Measurements from ENCODE around the gene ZNF22. TPM values are rescaled to one million over a fixed set of nuclear protein-coding genes. Genes with fewer than 3 reads are reported as not detected.

The ZNF22 gene
- total RNA-seq: 37.9 and 58.0 TPM in 2 replicates

DNA sequence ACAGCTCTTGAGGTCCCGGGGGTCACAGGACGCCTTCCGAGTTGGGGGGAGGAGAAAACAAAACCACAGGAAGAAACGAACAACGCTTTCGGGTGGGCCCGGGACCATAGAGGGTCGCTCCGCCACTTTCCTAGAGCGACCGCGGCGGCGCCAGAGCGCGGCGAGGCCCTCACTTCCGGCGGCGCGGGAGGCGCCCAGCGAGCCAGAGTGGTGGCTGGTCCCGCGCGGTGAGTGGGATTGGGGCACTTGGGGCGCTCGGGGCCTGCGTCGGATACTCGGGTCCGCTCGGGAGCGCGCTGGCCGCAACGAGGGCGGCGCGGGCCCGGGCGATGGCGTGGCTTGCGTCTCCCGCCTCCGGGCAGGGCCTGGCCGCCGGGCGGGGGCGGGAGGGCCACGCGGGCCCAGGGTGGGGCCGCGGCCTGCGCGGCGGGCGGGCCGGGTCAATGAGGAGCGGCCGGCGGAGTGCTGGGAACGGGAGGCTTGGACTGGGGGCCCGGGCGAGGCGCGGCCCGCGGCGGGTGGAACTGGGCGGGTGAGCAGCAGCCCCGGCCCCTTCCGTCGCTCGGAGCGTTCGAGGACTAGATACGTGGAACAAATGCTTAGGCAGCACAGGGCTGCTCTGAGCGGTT, at the start of gene ZNF22:
TSS of gene ZNF22 (plus strand) at position 172 of the 629 bp plus-strand sequence. CDS start 2,446 bp downstream, outside the sequence.
- DNase-seq (ENCODE audit: low read depth, low spot score): no peak

DNA sequence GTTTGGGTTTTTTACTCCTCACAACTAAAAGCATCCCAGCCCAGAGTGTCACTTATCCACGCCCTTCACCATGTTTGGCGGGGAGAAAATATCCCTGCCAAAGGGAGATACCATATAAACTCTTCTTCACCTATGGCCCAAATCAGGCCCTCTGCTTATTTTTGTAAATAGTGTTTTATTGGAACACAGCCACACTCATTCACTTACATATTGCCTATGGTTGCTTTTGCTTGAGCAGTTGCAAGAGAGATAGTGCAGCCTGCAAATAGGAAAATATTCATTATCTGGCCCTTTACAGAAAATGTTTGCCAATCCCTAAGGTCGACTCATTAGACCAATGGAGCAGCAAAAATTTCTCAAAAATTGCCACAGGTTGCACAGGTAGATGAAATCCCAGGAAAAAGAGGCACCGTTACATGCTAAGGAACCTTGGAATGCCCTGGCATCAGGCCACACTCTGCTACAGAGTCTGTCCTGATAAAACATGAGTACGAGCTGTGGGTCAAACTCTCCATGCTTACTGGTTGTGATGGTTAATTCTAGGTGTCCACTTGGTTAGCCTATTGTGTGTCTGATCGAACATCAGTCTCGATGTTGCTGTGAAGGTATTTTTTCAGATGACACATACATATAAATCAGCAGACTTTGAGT, 49.0 kb upstream of the ZNF22 start:
- DNase-seq (ENCODE audit: low read depth, low spot score): no peak

DNA sequence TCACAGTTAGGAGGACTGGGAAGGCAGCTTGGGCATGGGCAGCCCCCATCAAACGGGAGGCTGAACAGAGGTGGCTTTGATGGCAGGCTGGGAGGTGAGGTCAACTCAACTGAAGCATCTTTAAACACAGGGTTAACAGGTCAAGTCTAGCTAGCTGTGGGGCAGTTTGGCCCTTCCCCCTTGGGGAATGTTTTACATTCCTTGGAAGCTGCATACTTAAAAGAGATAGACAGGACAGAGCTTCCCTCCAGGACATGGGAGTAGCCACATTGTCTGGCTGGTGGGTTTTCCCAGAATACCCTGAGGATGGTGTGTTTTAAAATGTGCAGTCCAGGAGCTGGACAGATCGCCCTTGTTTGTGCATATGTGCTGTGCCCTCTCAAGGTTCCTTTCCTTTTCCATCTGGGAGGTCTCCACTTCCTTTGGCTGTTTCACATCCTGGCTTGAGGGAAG, 47.9 kb upstream of the ZNF22 start:
- no peak for DNase-seq (ENCODE audit: low read depth, low spot score)

DNA sequence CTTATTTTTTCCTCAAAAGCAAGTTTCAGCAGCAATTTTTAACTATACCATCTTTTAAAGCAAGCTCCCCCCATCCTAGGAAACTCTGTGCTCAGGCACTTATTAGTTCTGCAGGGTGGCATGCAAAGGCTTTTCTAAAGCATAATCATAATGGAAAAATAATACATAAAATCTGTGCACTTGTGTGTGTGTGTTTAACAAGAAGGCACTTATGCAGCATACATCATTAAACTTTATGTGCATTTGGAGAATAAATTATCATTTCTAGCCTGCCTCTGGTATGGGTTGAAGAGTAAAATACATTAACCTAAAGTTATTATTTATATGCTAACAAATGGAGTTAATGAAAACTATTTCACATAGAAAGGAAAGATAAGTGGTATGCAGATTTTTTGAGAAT, 46.7 kb upstream of the ZNF22 start:
- no peak for DNase-seq (ENCODE audit: low read depth, low spot score)

DNA sequence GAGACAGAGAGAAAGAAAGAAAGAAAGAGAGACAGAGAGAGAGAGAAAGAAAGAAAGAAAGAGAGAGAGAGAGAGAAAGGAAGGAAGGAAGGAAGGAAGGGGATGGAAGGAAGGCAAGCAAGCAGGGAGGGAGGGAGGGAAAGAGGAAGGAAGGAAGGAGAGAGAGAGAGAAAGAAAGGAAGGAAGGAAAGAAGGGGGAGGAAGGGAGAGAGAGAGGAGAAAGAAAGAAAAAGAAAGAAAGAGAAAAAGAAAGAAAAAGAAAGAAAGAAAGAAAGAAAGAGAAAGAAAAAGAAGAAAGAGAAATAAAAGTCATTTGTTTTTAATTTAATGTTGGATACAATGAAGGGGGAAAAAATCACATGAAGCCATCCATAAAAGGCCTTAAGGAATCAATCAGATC, 45.8 kb upstream of the ZNF22 start:
- no peak for DNase-seq (ENCODE audit: low read depth, low spot score)

DNA sequence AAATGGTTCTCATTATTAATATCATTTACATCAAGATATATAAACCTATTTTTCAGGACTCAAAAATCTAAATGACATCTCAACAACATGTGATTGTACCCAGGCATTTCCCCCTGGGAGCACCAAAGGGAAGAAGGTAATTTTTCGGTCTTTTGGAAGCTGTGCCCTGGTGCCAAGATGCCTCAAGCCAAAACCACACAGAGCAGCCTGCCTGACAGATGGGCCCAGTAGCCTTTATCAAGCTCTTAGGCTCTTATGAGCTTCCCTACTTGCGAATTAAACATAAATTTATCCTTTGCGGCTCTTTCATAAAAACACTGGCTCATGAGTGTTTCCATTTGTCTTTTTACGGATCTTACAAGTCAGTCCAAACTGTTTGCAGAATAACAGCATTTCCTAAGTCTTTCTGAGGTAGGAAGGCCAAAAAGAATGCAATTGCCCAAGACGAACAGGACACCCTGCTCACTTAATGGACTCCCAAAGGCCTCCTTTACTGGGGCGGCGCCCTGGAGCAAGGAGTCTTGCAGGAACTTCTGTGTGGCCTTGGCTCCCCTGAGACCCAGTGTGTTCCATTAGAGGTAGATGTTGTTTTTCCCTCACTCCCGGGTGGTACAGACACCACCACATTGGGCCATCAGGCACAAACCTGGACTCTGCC, 45.2 kb upstream of the ZNF22 start:
- no peak for DNase-seq (ENCODE audit: low read depth, low spot score)

DNA sequence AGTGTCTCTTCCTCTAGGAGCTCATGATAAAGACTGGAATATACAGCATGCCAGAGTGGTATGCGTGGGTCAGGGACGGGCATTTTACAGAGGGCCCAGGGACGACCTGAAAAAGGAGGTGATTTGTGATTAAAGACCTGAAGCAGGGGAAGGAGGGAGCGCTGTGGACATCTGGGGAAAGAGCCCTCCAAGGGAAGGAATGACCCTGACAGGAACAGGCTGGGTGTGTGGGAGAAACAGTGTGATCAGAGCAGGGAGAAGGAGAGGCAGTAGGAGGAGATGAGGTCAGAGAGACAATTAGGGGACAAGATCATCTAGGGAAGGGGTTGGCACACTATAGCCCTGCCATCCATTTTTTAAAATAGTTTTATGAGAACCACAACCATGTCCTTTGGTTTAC, 44.5 kb upstream of the ZNF22 start:
- DNase-seq (ENCODE audit: low read depth, low spot score): no peak

DNA sequence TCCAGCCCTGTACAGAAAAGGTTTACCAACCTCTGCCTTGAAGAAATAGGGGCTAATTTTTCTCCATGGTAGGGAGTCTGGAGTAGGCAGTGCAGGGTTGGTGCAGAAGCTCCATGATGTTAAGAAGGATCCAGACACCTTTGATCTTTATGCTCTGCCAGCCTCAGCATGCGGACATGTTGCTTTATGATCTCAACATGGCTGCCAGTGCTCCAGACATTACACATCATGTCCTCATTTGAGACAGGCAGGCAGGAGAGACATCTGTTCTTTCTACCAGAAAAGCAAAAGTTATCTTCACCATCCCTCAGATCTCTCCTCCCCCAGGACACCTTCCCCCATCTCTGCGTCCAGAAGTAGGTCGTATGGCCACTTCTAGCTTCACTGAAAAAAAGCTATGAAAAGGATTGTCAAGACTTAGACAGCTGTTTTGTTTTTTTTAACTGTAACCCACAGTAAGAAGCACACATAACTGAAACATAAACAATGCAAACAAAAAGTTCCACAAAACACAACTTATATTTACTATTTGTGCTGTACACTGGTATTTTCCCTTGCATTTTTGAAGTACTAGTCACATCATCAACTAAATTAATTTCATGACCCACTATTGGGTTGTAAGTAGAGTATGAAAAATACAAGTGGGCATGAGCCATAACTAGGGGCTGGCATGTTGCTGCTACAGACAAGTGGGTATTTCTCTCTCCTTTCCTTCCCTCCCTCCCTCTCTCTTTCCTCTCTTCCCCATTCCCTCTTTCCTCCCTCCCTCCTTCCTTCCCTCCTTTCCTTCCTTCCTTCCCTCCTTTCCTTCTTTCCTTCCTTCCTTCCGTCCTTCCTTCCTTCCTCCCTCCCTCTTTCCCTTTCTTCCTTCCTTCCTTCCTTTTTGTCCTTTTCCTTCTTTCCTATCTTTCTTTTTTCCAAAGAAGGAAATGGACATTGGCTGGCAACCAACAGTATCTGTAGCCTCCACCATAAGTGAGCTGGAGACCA, 43.7 kb upstream of the ZNF22 start:
- DNase-seq (ENCODE audit: low read depth, low spot score): no peak

DNA sequence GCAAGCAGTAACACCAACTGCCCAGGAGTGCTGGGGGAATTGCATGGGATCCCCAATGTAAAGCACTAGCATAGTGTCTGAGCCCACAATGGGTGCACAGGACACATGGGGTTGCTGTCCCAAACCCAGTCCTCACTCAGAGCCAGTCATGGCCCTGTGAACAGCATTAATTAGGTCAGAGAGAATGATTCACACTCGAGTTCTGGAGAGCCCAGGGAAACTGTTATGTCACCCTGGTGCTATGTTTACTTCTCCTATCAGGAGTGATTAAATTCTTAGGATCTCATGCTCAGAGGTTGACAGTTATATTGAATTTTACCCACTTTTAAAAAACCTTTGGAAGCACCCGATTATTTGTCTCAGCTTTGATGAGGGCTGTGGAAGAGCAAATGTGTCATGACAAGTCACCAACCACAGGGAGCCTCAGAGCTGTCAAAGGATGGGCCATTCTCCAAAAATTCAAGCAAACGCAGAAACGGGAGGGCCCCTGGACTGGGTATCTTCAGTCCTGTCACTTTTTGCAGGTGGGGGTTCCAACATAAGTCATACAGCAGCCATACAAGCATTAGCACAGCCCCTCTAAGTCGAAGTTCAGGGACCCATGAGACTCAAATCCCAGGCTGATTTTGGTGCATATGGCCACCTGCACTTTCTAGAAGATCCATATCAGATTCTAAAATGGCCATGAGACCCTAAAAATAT, 42.4 kb upstream of the ZNF22 start:
- DNase-seq (ENCODE audit: low read depth, low spot score): no peak

DNA sequence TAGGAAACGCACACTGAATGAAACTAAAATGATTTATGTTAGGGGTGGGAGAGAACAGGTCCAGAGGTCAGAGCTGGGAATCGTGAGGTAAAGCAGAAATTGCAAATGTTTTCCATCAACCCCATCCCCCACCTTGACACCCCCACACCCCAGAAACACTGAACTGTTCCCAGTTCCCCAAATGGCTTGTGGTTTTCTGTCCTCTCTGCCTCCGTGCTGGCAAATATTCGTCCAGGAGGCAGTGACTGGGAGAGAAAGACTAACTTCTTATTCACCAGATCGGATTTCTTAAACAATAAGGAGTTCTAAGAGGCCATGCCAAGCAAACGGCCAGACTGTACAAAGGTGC, 41.9 kb upstream of the ZNF22 start:
- no peak for DNase-seq (ENCODE audit: low read depth, low spot score)

DNA sequence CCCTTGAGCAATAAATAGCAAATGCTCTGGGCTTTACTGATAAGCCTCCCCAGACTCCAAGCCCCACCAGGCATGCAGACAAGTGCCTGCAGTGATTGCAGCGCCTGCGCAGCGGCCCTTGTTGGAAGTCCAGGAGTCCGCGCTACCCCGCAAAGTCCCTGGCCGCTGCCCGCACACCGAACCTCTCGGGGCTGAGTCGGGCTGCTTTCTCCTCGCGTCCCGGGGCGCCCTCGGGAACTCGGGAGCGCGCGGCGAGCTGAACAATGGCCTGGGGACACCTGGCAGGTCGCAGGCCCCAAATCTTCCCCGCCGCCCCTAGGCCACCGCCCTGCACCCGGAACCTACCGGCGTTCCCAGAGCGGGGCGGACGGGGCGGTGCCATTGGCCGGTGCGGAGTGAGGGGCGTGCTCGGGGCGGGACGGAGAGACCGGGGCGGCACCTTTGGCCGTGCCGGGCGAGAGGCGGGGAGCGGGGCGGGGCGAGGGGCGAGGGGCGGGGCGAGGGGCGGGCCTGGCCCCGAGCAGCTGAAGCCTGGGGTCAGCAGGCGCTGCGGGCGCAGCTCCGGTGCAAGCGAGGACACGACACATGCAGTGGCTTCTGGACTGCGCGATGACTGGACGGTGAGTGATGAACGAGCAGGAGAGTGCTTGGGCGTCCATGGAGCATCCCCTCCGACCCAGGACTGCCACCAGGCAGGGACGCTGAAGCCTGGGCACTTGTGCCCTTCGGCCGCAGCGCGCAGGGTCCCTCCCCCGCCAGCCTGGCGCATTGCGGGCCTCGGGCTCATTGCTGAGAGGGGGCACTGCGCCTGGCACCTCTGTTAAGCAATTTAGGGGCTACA, 41.3 kb upstream of the ZNF22 start, which contains the start of gene RASSF4:
TSS of gene RASSF4 (plus strand) at position 556 of the 841 bp plus-strand sequence. CDS start 10,401 bp downstream, outside the sequence.
- no peak for DNase-seq (ENCODE audit: low read depth, low spot score)

DNA sequence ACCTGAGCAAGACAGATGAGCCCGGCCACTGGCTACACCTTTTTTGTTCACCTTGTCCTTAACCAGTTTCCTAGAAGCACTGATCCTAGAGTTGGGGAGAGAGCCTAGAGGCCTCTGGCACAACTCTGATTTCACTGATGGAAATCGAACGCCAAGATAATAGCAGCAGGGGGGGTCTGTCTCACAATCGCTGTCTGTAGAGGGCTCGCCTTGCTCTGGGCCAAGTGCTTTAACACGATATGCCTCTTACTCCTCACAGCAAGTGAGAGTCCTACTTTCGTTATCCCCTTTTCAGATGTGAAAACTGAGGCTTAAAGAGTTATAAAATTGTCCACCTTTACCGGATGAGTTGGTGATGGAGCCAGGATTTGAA, 40.6 kb upstream of the ZNF22 start:
- no peak for DNase-seq (ENCODE audit: low read depth, low spot score)

DNA sequence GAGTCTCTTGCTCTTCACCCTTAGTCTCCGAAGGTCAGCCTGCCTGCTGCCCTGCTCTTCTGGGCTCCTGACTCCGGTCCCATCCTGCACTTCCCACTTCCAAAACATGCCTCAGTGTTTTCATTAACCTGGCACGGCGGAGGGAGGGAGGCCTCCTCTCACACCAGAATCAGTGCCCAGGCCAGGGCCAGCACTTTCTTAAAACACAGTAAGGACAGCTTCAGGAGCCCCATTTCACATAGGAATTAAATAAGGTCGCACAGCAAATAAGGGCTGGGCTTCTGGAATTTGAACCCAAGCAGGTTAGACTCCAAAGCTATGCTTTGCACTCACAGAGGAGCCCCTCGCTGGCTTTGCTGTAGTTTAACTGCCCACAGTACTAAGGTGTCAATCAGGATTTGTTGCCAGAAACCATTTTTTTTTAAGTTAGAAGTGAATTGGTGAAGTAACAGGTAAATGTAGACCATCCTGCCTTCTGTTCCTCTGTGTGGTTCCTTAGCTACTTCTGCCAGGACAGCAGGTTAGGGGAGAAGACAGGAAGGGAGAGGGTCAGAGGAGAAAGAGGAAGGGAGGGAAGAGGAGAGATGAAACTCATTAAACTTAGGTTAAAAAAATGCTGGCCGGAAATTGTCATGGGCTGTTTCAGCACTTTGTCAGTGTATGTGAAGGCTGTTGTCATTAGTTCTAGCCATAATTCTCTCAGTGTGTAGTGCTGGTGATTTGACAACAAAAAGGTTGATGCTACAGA, 40.1 kb upstream of the ZNF22 start:
- DNase-seq (ENCODE audit: low read depth, low spot score): no peak

DNA sequence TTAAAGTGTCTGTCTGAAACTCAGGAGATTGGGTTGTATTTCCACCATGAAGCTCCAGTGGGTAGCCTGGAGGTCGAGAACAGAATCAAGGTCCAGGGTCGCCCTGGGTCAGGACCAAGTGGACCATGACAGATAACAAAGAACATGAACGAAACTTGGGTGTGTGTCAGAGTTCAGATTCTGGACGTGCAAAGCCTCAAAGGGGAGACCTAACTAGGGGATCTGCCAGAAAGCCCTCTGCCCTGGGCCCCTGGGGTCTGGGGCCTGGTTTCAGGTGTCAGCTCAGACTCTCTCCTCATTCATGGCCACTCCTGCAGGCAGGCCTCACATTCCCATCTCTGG, 39.5 kb upstream of the ZNF22 start:
- DNase-seq (ENCODE audit: low read depth, low spot score): no peak

DNA sequence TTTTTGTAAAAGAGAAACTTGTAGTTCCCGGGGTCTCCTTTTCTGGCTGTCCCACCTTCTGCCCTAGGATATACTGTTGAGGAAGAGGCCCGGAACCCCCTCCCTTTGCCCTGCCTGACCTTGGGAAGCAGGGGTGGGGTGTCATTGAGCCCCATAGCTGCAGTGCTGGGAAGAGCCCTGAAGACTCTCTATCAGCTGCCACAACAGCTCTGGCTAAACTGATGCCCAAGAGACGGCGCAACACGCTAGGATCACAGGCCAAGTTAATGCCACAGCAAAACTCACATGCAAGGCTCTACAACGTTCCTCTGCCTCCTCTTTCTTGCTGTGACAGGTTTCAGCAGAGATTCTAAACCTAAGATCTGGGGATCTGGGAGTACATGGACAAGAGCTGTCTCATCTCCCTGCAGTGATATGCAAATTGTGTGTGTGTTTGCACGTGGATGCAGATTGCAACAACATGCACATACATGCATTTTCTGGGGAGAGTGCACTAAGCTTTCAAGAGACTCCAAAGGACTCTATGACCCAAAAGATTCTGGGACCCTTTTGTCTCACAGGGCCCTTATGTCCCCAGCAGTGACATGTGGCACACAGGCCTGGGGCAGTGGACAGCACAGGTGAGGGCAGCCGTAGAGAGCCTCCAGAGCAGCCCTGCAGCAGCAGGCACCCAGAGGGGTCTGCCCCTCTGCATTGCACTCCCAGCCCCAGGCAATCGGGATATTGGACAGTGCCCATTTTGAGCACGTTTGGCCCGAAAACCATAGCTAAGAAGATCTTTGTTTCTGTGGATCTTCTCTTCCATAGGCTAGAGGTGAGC, 38.6 kb upstream of the ZNF22 start:
- no peak for DNase-seq (ENCODE audit: low read depth, low spot score)

DNA sequence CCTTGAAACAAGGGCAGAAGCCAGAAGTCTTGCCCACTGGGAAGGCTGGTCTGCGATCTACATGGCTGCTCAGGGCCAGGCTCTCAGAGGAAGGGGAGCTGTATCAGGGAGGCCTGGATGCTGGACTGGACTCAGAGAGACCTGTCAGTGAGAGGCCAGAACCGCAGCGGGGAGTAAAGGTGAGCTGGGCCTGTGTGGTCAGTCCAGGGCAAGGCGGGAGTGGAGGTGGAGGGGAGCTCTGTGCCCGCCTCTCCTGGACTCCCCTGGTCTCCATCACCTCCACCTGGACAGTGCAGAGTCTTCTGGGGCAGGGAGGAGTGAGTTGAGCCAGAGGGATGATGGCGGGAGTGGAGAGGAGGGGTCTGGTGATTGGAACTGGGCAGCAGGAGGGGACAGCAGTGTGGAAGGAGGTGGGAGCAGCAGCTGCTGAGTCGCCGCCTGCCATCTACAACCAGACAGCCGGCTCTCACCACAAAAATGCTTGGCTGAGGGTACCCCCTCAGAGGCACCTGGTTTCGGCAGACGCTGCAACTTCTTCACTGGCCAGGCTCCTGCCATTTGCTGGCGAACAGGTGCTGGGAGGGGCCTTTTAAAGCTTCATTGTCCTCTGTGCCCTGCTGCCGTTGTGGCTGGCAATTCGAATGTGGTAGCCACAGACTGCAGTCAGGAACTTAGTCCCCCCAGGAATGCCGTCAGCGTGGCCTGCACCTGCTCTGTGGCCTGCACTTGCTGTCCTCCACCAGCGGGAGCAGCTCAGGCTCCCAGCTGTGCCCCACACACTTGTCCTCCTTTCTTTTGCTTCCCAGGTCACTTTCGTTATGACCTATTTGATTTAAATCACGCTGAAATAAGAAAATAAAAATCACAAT, 37.6 kb upstream of the ZNF22 start:
- DNase-seq (ENCODE audit: low read depth, low spot score): no peak

DNA sequence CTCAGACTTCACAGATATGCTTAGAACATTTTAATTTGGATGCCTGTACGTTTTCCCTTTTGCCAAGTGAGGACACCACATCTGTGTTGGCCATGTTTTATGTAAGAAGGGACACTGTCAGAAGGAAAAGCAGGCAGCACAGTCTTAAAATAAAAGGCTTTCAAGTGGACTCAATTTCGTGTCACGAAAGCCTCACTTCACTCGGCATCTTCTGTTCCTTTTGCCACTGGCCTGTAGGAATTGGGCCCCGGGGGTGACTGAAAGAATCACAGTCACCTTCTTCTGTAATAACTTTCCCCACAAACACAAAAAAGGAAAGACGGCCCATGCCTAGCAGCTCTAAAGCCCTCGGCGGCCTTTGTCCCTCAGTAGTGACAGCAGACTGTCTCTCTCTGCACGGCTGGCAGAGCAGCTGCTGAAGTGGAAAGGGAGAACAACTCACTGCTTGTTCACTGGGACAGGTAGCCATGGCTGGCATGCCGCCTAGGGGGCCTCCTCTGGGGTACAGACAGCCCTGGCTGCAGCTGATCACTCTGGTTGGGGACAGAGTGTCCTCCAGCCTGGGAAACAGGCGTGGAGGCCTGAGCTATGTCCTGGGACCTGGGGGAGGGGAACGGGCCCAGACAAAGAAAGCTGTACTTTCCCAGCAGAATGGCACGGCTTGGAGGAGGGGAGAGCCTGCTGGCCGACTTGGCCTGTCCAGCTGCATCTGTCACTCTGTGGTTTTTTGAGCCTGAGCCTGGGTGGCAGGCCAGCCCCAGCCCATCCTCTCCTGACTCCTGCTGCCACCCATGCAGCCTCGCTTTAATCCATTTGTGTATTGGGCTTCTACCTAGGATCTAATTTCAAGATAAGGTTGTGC, 36.7 kb upstream of the ZNF22 start:
- DNase-seq (ENCODE audit: low read depth, low spot score): no peak

All from pulmonary artery endothelial cell (primary cell).